ENCODE data around the gene MGMT.

Gene MGMT

GRCh38 chr10:129602938-129603535 lies 136.0 kb downstream of the MGMT start:
- H3K4me3 ChIP-seq (ENCODE audit: low read depth, low read length), result no peak overlapping the region
- in situ Hi-C loops (cut with HindIII; ENCODE audit: low sequenced_read_pairs), result no loop called here
- no peak for TF ChIP-seq CTCF (IDR thresholded peaks at IDR 0.05; ENCODE audit: low read depth, low read length, missing control alignments)
- DNase-seq (ENCODE audit: low read depth), result no peak

GRCh38 chr10:129604333-129605032 lies 137.4 kb downstream of the MGMT start:
- TF ChIP-seq CTCF (IDR thresholded peaks at IDR 0.05; ENCODE audit: low read depth, low read length, missing control alignments), result no peak
- in situ Hi-C loops (cut with HindIII; ENCODE audit: low sequenced_read_pairs), result no loop called here
- no peak for DNase-seq (ENCODE audit: low read depth)
- no peak overlapping the region for H3K4me3 ChIP-seq (ENCODE audit: low read depth, low read length)

GRCh38 chr10:129605266-129605985 lies 138.4 kb downstream of the MGMT start:
- TF ChIP-seq CTCF (IDR thresholded peaks at IDR 0.05; ENCODE audit: low read depth, low read length, missing control alignments), result no peak
- no peak overlapping the region for H3K4me3 ChIP-seq (ENCODE audit: low read depth, low read length)
- in situ Hi-C loops (cut with HindIII; ENCODE audit: low sequenced_read_pairs), result no loop called here
- no peak for DNase-seq (ENCODE audit: low read depth)

- no peak overlapping the region for H3K4me3 ChIP-seq (ENCODE audit: low read depth, low read length)
- no peak for TF ChIP-seq CTCF (IDR thresholded peaks at IDR 0.05; ENCODE audit: low read depth, low read length, missing control alignments)
- in situ Hi-C loops (cut with HindIII; ENCODE audit: low sequenced_read_pairs), result no loop called here
- DNase-seq (ENCODE audit: low read depth), result no peak
Measured at GRCh38 chr10:129605986-129606518, 139.0 kb downstream of the MGMT start.

- no peak overlapping the region for H3K4me3 ChIP-seq (ENCODE audit: low read depth, low read length)
- DNase-seq (ENCODE audit: low read depth), result no peak
- in situ Hi-C loops (cut with HindIII; ENCODE audit: low sequenced_read_pairs), result no loop called here
- no peak for TF ChIP-seq CTCF (IDR thresholded peaks at IDR 0.05; ENCODE audit: low read depth, low read length, missing control alignments)
Measured at GRCh38 chr10:129607607-129608109, 140.6 kb downstream of the MGMT start.

DNA sequence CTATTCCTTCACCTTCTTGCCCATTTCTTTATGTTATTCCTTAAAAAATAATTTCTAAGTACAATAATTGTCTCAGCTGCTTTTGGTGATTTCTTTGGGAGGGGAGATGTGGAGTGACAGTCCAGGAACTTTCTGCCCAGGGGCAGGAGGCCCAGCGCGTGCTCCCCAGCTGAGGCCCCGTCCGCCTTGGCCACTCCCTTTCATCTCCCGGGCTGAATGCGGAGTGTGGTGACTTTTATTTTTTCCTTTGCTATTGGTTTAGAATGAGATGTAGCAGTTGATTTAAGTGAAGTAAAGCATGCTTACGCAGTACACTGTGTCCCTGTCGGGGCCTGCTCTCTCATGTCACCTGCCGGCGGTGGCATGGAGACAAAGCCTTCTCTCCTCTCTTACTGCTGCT lies 141.6 kb downstream of the MGMT start:
- H3K4me3 ChIP-seq (ENCODE audit: low read depth, low read length), result no peak overlapping the region
- in situ Hi-C loops (cut with HindIII; ENCODE audit: low sequenced_read_pairs), result no loop called here
- TF ChIP-seq CTCF (IDR thresholded peaks at IDR 0.05; ENCODE audit: low read depth, low read length, missing control alignments), result no peak
- DNase-seq (ENCODE audit: low read depth), result no peak
